T-helper 9 cell (primary cell): ENCODE results near the gene NMBR.
"Not testable (repeated sequence)": the region's sequence is repeated elsewhere in the genome, so short reads cannot be mapped to it uniquely, and the experiment has no call there.

Experiments used
- DNase-seq: peaks from one replicate; pipeline ENCODE4 v3.0.0-alpha.2; 2020

NMBR gene

DNA sequence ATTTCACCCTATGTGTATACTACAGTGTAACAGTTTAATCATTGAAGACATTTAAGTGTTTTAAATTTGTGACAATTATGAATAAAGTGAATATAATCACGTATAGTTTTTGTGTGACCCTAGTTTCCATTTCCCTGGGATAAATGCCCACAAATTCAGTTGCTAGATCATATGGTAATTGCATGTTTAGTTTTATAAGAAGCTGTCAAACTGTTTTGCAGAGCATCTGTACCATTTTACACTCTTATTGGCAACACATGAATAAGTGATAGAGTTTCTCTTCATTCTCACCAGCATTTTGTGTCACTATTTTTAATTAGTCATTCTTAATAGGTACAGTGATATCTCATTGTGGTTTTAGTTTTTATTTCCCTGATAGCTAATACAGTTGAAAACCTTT lies 7.4 kb upstream of the NMBR start:
- no peak for DNase-seq

DNA sequence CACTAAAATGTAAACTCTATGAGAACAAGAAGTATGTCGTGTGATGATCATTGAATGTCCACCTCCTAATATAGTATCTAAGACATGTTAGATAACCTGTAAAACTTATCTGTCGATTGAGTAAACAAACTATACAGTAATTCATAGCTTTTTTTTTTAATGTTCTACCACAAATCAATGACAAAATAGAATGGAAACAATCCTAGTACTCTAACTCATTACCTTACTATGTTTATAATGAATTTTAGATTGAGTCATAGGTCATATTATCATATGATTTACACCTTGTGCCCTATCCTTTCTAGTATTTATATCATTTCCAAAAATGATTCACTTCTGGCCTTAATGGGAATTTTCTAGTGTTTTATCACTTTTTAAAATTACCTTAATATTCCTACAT lies 6.3 kb upstream of the NMBR start:
- no peak for DNase-seq

DNA sequence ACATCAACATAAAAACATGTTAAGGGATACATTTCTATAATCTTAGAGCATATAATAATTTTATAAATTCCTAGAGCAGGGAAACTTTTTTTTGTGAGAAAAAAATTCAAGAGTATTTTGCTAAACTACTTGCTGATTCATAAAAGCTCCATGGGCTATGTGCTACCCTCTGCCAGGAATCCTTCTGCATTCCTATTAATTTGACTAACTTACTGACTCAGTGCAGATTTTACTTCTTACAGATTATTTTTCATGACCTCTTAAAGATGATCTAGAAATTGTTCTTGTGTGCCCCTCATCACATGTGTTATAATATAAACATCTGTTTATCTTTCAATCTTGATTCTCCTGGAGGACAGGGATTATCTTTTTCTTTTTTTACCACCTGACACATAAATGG lies 5.8 kb upstream of the NMBR start:
- DNase-seq = no peak

DNA sequence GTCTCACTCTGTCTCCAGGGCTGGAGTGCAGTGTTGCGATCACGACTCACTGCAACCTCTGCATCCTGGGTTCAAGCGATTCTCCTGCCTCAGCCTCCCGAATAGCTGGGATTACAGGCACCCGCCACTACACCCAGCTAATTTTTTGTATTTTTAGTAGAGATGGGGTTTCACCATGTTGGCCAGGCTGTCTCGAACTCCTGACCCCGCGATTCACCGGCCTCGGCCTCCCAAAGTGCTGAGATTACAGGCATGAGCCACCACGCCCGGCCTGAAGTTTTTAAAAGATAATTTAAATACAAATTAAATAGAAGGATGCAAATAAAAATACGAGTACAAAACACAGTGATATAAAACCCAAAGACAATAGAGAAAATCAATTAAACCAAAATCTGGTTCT lies 5.4 kb downstream of the NMBR start:
- DNase-seq = not testable (repeated sequence)

DNA sequence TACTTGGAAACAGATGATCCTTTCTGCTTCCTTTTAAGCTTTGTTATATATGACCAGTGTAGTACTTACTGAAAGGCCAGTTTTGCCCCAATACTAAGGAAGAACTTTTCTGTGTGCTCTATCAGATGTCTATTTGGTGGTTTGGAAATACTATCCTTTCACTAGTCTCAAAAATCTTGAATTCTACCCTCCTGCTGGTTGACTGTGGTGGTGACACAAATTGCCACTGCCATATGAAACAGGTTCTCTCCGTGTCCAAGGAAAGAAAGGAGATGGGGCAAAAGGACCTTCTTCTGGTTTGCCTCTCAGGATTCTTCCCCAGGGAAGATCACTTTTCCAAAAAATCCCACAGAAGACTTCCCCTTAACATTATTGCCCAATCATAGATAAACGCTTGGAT lies 8.0 kb downstream of the NMBR start:
- DNase-seq = no peak

DNA sequence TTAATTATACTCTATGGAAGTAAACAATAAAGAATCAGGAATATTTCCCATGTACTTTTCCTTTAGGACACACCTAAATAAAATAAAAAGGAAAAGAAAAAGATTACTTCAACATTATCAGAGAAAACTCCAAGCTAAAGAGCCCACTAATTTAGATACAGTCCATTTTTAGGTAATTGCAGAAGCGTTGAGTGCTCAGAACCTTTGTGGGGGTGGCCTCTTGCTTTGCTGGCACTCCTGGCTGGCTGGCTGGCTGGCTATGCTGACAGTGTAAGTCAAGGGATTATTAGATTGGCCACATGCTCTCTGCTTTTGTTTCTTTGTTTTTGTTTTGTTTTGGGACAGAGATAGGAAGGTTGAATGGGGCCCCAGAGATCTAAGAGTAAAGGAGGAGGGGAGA lies 14.3 kb downstream of the NMBR start, which contains the start of gene GJE1:
Gene GJE1, plus strand, starts transcription at position 301 of the 400 bp plus-strand sequence. CDS start 234 bp downstream, outside the sequence.
- DNase-seq = no peak

DNA sequence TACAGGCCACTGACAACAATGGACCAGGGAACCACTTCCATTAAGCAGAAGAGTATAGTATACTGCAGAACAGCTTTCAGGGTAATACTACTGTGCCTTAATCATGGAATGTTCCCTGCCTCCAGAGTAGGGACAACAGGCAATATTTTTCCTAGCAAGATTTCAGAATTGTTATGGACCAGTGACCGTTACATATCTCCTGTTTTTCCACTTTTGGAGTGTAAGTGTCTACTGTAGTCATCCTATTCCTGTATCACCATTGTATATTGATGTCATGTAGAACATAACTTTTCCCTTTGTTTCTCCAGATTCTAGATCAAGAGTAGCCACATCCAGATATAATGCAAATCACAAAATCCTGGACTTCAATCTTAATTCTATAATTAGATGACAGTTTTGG lies 16.1 kb downstream of the NMBR start:
- no peak for DNase-seq

DNA sequence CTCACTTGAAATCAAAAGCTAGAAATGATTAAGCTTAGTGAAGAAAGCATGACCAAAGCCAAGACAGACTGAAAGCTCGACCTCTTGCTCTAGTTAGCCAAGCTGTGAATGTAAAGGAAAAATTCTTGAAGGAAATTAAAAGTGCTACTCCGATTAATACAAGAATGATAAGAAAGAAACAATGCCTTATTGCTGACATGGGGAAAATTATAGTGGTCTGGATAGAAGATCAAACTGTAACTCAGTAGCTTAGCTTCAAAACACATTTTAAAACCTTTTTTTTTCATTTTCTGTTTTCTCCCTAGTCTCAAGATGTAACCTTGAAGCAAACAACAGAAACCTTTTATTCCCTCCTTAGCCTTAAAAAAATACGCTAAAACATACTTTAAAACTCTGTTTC lies 25.6 kb downstream of the NMBR start:
- DNase-seq = no peak

DNA sequence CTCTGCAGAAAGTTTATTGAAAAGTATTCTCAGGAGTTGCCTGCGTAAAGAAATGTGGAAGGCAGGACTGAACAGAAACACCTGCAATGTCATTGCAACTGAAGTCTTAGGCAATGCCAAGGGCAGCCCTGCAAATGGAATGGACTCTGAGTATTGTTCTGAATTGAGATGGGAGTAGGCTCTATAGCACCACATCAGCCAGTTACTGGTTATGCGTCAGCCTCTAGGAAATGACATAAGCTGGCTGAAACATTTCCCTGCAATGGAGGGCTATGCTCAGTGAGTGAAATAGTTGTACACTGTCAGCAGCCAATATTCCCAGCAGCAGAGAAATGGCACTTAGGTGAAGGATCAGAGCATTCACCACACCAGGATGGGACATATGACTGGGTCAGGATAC lies 28.0 kb downstream of the NMBR start:
- DNase-seq = no peak

DNA sequence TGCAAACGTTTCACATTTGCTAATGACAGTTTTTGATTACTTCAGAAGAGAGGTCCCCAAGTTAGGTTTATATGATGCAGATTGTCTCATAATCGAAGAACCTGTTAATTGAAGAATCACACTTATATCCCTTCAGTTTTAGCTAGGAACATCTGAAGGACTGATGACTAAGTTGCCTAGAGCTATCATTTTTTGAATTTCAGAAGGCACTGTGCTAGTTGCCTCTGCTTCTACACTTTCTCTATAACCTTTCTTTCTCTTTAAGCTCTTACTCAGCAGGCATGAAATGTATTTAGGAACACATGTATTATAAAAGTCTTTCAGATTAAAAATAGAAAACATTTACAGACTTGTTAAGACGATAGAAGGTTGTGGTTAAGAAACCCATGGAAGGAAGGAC lies 28.6 kb downstream of the NMBR start:
- no peak for DNase-seq

DNA sequence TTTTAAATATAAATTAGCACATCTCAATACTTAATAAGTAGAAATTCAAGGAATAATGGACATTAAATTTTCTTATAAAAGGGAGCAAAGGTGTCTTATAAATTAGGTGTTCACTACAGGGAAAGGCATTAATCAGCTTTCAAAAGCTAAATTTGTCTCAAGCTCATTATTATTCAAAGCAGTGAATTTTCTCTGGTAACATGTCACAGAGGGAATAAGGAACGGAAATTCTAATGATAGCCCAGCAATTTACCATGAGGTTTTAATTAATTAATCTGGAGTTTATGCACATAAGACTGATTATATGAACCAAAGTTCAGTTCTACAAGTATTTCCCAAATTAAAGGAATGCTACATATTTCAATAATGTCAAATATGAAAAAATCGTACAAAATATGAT lies 29.6 kb downstream of the NMBR start:
- DNase-seq = no peak

DNA sequence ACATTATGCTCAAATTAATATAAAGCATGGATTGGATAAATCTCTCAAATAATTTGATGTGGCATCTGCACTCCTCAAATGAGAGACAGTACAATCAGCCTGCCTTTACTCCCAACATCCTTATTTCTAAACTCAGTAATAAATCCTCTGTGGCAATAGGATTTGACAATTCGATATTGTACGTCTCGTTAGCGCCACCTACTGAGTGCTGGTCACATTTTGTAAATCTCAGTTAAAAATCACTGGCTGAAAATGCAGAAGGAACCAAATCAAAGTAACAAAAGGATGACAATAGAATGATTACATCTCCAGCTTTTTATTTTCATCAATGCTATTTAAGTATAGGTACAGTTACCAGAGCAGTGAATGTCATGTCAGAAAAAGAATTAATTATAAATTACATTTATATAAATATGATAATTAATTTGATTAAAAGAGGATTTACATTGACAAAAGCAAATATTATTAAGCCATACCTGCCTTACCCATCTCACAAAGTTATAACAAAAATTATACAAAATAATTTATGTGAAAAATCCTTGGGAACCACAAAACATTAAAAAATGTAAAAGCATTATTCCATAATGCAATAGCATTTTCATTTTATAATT lies 34.4 kb downstream of the NMBR start:
- peak; percentile 72 for DNase-seq

DNA sequence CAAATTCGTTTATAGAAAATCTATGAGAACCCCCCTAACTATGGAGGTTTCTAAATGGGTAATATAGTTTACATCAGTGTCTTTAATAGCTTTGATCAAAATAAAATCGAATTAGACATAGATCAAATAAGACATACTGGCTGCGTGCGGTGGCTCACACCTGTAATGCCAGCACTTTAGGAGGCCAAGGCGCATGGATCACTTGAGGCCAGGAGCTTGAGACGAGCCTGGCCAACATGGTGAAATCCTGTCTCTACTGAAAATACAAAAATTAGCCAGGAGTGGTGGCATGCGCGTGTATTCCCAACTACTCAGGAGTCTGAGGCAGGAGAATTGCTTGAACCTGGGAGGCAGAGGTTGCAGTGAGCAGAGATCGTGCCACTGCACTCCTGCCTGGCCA lies 36.1 kb downstream of the NMBR start:
- not testable (repeated sequence) for DNase-seq

DNA sequence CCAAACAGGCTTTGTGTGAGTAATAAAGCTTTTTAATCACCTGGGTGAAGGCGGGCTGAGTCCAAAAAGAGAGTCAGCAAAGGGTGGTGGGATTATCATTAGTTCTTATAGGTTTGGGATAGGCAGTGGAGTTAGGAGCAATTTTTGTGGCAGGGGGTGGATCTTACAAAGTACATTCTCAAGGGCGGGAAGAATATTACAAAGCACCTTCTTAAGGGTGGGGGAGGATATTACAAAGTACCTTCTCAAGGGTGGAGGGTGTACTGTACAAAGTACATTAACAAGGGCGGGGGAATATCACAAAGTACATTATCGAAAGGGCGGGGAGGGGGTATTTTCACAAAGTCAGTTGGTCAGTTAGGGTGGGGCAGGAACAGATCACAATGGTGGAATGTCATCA lies 42.1 kb downstream of the NMBR start:
- not testable (repeated sequence) for DNase-seq

DNA sequence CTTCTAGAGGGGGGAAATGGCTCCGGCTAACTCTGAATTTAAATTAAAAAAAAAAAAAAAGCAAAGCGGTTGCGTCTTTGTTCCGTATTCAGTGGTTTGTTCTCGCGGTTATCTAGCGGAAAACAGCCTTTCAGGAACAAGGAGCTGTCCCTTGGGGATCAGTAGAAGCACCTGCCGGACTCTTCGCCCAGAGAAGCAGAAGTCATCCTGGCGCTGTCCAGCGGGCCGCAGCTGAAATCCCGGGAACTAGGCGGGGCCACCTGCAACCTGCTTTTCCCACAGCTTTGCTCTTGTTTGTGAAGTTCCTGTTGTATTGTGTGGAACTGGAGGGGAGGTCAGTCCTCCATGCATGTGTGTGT lies 58.1 kb downstream of the NMBR start:
- no peak for DNase-seq

DNA sequence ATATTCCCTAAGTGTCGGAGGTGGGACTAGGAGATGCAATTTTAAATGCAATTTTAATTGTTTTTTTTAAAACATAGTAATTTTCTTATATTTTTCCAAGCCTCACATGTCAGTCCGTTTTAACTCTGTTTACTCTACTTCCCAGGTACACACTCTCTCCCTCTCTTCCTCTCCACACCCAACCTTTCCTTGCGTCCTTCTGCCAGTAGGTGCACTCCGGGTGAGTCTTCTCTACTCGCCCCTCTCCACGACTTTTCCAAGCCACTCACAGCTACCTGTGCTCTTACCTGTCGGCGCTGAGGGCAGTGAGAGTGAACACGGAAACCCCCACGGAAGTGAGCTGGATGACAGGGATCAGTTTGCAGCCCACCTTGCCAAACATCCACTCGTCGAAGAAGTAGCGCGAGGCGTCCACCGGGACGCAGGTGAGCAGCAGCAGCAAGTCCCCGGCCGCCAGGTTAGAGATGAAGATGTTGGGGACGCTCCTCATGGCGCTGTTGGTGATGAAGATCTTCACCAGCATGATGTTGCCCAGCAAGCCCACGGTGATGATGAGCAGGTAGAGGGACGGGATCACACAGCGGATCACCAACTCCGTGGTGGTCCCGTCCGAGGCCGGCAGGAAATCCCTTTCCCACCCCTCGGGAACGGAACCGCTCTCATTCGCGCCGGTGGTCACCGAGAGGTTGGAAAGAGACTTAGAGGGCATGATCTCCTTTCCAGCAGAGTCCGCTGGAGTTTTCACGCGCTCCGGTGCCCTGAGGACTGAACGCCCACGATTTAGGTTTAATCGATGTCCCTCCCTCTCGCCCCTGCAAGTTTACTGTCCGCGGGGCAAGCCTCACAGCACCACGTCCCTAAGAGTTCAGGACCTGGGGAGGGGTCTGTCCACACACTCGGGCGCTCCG lies 58.7 kb downstream of the NMBR start:
- DNase-seq = no peak

DNA sequence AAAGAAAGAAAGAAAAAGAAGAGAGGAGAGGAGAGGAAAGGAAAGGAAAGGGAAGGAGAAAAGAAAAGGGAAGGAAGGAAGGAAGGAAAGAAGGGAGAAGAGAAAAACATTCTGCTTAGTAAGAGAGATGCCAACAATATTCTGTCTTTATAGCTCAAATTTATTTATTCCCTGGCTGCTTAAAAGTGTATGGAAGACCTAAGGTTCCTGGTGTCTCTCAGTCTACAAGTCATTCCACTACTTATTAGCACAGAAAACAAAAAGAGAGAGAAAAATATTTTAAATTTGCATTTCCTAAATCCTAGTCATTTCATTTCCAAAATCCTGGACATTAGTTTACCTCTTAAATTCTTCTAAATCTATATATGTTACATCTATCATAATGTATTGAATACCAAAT lies 67.8 kb downstream of the NMBR start:
- DNase-seq = no peak

DNA sequence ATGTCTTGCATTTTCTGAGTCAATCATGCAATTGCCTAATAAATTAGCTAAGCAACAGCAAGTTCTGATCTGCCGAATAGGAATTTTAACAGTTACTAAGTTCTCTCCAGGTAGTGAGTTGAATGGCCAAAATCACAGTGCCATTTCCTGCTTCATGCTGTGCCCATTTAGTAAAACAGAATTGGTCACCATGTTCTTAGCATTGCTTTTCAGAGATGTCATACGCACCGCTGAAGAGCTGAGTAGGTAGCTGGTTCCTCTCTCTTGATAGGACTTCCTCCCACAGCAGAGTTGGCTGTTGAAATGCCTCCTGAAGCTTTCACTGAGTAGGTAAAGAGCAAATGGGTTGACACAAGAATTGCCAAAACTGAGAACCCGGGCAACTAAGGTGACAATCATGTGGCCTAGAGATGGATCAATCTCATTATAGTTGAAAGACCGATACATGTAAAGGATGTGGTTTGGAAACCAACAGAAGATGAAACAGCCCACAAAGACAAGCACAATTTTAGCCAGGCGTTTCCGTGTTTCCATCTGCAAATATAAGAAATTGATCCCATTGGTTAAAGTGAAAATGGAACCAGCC lies 71.3 kb downstream of the NMBR start:
- DNase-seq = no peak

DNA sequence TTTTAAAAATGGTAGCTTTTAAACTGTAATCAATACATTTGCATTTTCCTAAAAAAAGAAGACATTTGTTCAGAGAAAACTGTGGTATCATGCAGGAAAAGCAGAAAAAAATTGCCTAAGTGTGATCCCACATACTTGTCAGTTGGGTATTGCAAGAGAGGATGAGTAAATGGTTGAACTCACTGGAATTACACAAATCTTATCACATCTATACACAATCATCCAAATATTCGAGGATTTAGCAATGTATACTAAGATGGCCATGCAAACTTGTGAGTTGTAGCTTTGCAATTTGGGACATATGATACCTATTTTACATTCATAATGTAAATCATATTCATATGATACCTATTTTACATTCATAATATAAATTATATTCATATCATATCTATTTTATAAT lies 72.4 kb downstream of the NMBR start:
- DNase-seq = no peak

DNA sequence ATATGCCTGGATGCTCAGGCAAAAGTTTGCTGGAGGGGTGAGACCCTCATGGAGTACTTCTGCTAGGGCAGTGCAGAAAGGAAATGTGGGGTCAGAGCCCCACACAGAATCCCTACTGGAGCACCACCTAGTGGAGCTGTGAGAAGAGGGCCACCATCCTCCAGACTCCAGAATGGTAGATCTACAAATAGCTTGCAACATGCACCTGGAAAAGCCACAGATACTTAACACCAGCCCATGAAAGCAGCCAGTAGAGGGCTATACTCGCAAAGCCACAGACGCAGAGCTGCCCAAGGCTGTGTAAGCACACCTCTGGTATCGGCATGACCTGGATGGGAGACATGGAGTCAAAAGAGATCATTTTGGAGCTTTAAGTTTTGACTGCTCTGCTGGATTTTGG lies 74.9 kb downstream of the NMBR start:
- DNase-seq = no peak

DNA sequence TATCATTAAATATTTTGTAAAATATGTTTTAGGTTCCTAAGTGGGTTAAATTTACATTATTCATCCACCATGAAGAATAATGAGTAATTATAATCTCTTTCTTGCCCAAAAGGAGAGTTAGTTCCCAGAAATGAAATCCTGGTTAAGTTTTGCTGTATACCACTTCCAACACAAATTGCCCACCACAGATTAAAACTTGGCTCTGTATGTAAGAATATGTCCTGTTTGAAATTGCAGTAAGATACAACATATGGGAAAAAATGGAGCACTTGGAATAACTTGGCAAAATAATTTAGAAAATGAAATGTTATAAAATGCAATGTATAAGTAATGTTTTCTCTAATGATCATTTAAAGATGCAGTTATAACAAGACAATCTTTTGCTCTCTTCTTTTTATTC lies 78.5 kb downstream of the NMBR start:
- no peak for DNase-seq

DNA sequence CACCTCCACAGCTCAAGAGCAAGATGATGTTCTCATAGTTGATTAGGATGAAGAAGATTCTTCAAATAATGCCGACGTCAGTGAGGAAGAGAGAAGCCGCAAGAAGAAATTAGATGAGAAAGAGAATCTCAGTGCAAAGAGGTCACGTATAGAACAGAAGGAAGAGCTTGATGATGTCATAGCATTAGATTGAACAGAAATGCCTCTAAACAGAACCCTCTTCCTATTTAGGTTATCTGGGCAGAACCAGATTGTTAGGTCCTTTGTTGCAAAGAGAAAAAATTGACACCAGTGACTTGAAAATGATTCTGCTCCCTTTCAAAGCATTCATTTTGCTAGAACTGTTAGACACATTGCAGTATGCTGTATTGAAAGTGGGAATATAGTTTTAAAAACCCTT lies 84.1 kb downstream of the NMBR start:
- not testable (repeated sequence) for DNase-seq

DNA sequence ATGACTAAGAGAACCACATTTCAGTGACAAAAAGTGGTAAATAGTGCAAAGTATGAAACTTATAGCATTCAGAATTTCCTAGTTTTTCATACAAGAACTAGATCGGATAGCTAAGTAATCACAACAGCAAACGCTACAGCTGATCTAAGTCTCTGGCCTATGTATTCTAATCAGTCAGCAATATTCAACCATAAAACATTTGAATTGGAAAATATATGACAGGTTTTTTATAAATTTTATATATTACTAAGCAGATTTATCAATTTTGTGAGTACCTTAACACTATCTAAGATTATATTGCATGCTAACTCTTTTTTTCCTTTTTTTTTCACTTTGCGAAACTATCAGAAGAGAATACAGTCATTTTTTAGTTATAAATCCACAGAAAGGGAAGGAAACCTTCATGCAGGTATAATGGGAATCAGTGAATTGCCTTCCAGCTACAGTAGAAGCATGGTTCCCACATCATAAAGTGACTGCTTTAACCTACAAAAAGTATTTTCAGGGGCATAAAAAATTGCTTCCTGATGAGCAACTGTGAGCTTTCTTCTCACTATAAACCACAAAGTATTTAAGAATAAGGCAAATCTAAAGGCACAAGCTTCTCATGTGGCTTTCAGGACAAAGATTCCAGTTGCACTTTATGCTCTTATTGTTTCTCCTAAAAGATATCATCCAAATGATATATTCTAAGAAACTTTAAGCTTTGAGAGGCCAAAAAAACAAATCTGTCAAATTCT lies 88.2 kb downstream of the NMBR start:
- no peak for DNase-seq
